ENCODE measurements around the gene KCNE5. TPM values are rescaled to one million over a fixed set of nuclear protein-coding genes. Genes with fewer than 3 reads are reported as not detected.
"Not testable (repeated sequence)": the region's sequence is repeated elsewhere in the genome, so short reads cannot be mapped to it uniquely, and the experiment has no call there.

Gene KCNE5
- total RNA-seq, 2 donors from 2014 or later = 2.4 to 4.6 TPM

GRCh38 chrX:109578916-109579315 lies 46.1 kb downstream of the KCNE5 start:
- H3K27ac Mint-ChIP-seq = no peak overlapping the region

DNA sequence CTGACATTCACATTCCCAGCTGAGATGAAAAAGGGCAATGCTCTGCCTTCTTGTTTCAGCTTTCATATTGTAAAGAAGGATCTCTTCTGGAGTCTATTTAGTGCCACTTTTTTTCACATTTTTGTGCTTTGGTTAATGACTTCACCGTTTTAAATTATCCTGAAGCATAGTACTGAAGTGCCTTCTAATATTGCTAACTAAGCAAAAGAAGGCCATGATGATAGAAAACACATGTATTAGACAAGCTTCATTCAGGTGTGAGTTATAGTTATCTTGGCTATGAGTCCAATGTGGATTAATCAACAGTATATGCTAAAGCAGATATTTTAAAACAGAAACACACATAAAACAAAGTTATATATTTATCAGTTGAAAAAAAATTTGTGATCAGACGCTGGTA lies 47.9 kb downstream of the KCNE5 start:
- TF ChIP-seq, protein P1, sequence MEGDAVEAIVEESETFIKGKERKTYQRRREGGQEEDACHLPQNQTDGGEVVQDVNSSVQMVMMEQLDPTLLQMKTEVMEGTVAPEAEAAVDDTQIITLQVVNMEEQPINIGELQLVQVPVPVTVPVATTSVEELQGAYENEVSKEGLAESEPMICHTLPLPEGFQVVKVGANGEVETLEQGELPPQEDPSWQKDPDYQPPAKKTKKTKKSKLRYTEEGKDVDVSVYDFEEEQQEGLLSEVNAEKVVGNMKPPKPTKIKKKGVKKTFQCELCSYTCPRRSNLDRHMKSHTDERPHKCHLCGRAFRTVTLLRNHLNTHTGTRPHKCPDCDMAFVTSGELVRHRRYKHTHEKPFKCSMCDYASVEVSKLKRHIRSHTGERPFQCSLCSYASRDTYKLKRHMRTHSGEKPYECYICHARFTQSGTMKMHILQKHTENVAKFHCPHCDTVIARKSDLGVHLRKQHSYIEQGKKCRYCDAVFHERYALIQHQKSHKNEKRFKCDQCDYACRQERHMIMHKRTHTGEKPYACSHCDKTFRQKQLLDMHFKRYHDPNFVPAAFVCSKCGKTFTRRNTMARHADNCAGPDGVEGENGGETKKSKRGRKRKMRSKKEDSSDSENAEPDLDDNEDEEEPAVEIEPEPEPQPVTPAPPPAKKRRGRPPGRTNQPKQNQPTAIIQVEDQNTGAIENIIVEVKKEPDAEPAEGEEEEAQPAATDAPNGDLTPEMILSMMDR (conservative IDR thresholded peaks at IDR 0.05) = no peak
- no peak overlapping the region for H3K4me3 ChIP-seq (ENCODE audit: low read length)
- no peak overlapping the region for H3K27ac Mint-ChIP-seq
- peaks cover 3% of the 10 kb centered on the region for H3K9me3 Mint-ChIP-seq
- no peak overlapping the region for H3K27ac ChIP-seq (ENCODE audit: low read depth, low read length)
- no peaks in the 10 kb centered on the region for H3K4me1 ChIP-seq (ENCODE audit: control insufficient read depth, insufficient read depth, low read length)
- WGBS, 2 experiments (ENCODE audit: insufficient coverage in 1 of 2, insufficient read length in 1 of 2) = 83 to 94% methylated on average over 1 to 2 of the region's 2 CpGs
- no peaks in the 10 kb centered on the region for H3K27me3 ChIP-seq (ENCODE audit: control insufficient read depth, insufficient read depth, low read length, poor library complexity, severe bottlenecking)
- H3K36me3 ChIP-seq (ENCODE audit: control insufficient read depth, insufficient read depth, low read length) = no peaks in the 10 kb centered on the region
- H3K27me3 Mint-ChIP-seq (ENCODE audit: insufficient read depth) = no peaks in the 10 kb centered on the region
- no peak overlapping the region for H3K9ac ChIP-seq (ENCODE audit: extremely low read depth, low read length, poor library complexity, severe bottlenecking)
- peaks cover 8% of the 10 kb centered on the region for H3K4me1 Mint-ChIP-seq
- no peak overlapping the region for H3K4me3 Mint-ChIP-seq
- no peak for DNase-seq
- no peaks in the 10 kb centered on the region for H3K36me3 Mint-ChIP-seq (ENCODE audit: low read depth)
- H3K9me3 ChIP-seq (ENCODE audit: control insufficient read depth, low read length) = no peaks in the 10 kb centered on the region

More at GRCh38 chrX:109578916-109579315, 46.1 kb downstream of the KCNE5 start:
- no peak overlapping the region for H3K4me3 ChIP-seq (ENCODE audit: low read length)
- no peak for DNase-seq
- no peaks in the 10 kb centered on the region for H3K4me1 ChIP-seq (ENCODE audit: control insufficient read depth, insufficient read depth, low read length)
- no peaks in the 10 kb centered on the region for H3K27me3 ChIP-seq (ENCODE audit: control insufficient read depth, insufficient read depth, low read length, poor library complexity, severe bottlenecking)
- no peak overlapping the region for H3K4me3 Mint-ChIP-seq
- H3K9me3 ChIP-seq (ENCODE audit: control insufficient read depth, low read length) = no peaks in the 10 kb centered on the region
- no peak overlapping the region for H3K27ac ChIP-seq (ENCODE audit: low read depth, low read length)
- TF ChIP-seq, protein P1 (conservative IDR thresholded peaks at IDR 0.05) = no peak
- H3K36me3 ChIP-seq (ENCODE audit: control insufficient read depth, insufficient read depth, low read length) = no peaks in the 10 kb centered on the region
- WGBS, 2 experiments (ENCODE audit: insufficient coverage in 1 of 2, insufficient read length in 1 of 2) = 50 to 92% methylated on average over 1 of the region's 1 CpG
- no peak overlapping the region for H3K9ac ChIP-seq (ENCODE audit: extremely low read depth, low read length, poor library complexity, severe bottlenecking)
- no peaks in the 10 kb centered on the region for H3K36me3 Mint-ChIP-seq (ENCODE audit: low read depth)
- peaks cover 2% of the 10 kb centered on the region for H3K9me3 Mint-ChIP-seq
- H3K4me1 Mint-ChIP-seq = peaks cover 6% of the 10 kb centered on the region
- H3K27me3 Mint-ChIP-seq (ENCODE audit: insufficient read depth) = no peaks in the 10 kb centered on the region

DNA sequence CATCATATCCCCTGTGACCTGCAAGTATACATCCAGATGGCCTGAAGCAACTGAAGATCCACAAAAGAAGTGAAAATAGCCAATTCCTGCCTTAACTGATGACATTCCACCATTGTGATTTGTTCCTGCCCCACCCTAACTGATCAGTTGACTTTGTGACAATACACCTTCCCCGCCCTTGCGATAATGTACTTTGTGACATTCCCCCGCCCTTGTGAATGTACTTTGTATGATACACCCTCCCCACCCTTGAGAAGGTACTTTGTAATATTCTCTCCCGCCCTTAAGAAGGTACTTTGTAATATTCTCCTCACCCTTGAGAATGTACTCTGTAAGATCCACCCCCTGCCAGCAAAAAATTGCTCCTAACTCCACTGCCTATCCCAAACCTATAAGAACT lies 48.9 kb downstream of the KCNE5 start:
- not testable (repeated sequence) for H3K9me3 ChIP-seq (ENCODE audit: control insufficient read depth, low read length); H3K4me1 ChIP-seq (ENCODE audit: control insufficient read depth, insufficient read depth, low read length); H3K36me3 ChIP-seq (ENCODE audit: control insufficient read depth, insufficient read depth, low read length); H3K4me3 ChIP-seq (ENCODE audit: low read length); DNase-seq; H3K4me3 Mint-ChIP-seq; H3K4me1 Mint-ChIP-seq; H3K36me3 Mint-ChIP-seq (ENCODE audit: low read depth); H3K27ac ChIP-seq (ENCODE audit: low read depth, low read length); H3K27ac Mint-ChIP-seq; H3K27me3 ChIP-seq (ENCODE audit: control insufficient read depth, insufficient read depth, low read length, poor library complexity, severe bottlenecking); H3K9me3 Mint-ChIP-seq; H3K27me3 Mint-ChIP-seq (ENCODE audit: insufficient read depth); H3K9ac ChIP-seq (ENCODE audit: extremely low read depth, low read length, poor library complexity, severe bottlenecking)
- 96% methylated on average over 4 of the region's 4 CpGs; no CpG with 5 or more reads in 1 of the 2 experiments for WGBS, 2 experiments (ENCODE audit: insufficient coverage in 1 of 2, insufficient read length in 1 of 2)

Other genes starting within 250 kb of the KCNE5 start
- gene GUCY2F, start 143.1 kb downstream of the KCNE5 start, total RNA-seq = under 1 TPM in 1 of 2 donors, not detected in 1; 0.09 TPM
- 10 to 100 TPM in 1 of 2 donors, 1 to 10 TPM in 1; 6.9 to 17.1 TPM for gene NXT2, start 88.3 kb downstream of the KCNE5 start, total RNA-seq
- gene ACSL4, start 108.1 kb upstream of the KCNE5 start, total RNA-seq = 10 to 100 TPM; 31.3 to 47.9 TPM

Data from endodermal cell (in vitro differentiated cells).